ENCODE data around the gene KCNC1.

KCNC1 gene

GRCh38 chr11:17736930-17737817, 2.6 kb downstream of the KCNC1 start:
- DNase-seq (ENCODE audit: low read depth), result no peak

GRCh38 chr11:17738151-17738973, 3.8 kb downstream of the KCNC1 start:
- no peak for DNase-seq (ENCODE audit: low read depth)

- DNase-seq (ENCODE audit: low read depth), result no peak
Observed at GRCh38 chr11:17739945-17740338, 5.4 kb downstream of the KCNC1 start.

DNA sequence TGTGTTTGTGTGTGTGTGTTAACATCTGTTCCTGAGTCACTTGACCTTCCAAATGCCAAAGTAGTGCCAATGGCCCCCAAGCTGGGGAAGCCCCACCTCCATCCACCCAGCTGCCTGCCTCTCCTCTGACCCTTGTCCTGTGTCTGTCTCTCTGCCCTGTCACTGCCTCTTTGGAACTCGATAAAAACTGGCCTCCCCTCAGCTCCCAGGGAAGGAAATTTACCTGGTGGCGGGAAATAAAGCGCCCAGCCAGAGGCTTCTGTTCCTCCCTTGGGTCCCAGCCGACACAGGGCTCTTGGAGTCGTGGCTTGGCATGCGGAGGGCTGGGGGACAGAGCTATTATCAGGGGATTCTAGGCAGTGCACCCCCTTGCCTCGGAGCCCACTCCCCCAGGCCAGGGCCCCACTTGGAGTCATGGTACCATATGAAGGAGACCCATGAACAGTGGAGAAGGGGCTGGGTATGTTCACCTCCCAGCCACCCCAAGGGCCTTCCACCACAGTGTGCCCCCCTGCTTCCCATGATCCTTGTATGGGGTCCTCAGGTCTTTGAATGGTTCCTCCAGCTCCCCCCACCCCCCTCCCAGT, 6.2 kb downstream of the KCNC1 start:
- no peak for DNase-seq (ENCODE audit: low read depth)

DNA sequence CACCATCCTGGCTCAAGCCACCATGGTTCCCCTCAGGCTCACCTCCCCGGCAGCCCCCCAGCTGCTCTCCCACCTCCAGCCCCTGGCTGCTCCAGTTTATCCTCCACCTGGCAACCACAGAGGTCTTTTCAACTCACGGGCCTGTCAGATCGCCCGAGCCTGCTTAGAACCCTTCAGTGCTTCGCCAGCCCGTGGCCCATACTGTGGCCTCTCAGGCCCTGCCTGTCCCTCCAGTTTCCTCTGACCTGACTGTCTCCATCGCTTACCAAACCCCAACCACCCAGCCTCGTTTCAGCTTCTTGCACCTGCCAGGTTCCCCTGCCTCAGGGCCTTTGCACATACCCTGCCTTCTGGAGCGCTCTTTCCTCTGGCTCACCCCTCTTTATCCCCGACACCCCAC, 6.9 kb downstream of the KCNC1 start:
- no peak for DNase-seq (ENCODE audit: low read depth)

GRCh38 chr11:17742019-17742418, 7.4 kb downstream of the KCNC1 start:
- no peak for DNase-seq (ENCODE audit: low read depth)

- no peak for DNase-seq (ENCODE audit: low read depth)
Observed at GRCh38 chr11:17743026-17743807, 8.6 kb downstream of the KCNC1 start.

- DNase-seq (ENCODE audit: low read depth), result no peak
Observed at GRCh38 chr11:17743808-17744119, 9.2 kb downstream of the KCNC1 start.

GRCh38 chr11:17744151-17744940, 9.8 kb downstream of the KCNC1 start:
- DNase-seq (ENCODE audit: low read depth), result no peak

DNA sequence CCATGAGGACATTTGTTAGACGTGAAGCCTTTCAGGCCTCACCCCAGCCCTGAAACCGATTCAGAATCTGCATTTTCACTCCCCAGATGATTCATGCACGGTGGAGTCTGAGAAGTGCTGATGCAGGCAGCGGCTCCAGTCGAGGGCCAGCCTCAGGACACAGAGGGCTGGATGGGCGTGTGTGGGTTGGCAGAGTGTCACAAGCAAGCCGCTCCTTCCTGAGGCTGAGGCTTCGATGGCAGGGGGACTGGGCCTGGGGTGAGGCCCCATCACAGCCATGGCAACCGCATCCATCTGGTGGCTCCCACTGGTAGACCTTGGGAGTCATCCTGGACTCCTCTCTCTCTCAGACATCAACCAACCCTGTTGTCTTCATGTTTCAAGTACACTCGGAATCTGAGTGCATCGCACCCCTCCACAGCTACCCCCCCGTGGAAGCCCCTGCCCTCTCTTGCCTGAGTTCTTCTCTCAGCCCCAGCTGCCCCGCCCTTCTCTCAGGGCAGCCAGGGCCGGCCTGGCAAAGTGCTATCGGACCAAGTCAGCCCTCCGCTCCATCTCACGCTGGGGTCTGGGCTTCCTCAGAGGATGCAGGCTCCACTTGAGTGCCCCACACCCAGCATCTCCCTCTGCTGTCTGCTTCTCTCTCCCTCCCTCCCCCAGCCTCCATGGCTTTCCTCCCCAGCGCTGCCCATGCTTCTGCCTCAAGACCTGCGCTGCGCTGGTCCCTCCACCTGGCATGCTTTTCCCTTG, 10.6 kb downstream of the KCNC1 start:
- no peak for DNase-seq (ENCODE audit: low read depth)

DNA sequence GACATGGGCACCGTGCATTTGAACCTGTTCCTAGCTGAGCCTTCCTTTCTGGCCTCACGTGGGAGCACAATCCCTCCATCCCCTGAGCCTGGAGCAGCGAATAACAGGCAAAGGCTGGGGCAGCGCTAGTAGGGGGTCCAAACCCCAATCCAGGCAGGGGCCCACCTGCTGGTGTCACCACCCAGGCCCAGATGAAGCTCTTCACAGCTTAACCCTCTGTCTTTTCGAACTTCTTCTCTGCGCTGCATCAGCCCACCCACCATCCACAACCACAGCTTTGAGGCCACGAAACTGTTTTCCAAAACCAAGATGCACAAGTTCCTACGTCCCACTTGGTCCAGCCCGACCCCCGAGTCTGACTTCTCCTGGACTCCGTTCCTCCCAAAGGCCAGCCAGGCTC, 11.5 kb downstream of the KCNC1 start:
- DNase-seq (ENCODE audit: low read depth), result no peak

DNA sequence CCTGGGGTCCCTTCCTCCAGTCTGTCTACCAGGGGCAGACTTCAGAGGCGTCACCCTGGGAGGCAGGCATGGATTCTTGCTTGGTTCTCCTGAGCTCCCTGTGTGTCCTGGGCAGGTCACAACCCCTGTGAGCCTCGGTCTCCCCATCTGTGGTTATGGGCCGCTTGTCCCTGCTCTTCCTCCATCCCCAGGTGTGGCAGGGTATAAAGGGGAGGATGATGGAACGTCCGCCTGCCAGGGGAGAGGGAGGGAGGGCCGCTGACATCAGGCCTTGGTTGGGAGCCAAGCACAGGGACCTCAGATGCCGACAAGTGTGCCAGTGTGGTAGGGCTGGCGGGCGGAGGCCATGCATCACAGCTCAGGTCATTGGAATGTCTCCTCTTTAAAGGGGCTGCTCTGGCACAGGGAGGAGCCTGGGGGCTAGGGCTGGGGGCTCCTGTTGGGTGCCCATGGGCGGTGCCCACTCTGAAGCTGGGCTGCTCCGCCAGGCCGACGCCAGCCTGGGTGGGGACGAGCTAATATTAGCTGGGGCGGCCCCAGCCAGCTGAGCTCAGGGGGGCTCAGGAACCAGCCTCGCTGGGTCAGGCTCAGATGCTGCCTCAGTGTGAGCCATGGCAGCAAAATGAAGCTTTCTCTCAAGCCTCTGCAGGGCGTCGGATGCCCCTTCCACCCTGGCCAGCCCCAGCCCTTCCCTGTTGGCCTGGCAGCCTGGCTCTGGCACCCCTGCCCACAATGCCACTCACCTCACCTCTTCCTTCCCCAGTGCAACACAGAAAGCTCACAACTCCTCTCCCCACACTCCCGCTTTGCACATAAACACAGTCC, 12.8 kb downstream of the KCNC1 start:
- no peak for DNase-seq (ENCODE audit: low read depth)

DNA sequence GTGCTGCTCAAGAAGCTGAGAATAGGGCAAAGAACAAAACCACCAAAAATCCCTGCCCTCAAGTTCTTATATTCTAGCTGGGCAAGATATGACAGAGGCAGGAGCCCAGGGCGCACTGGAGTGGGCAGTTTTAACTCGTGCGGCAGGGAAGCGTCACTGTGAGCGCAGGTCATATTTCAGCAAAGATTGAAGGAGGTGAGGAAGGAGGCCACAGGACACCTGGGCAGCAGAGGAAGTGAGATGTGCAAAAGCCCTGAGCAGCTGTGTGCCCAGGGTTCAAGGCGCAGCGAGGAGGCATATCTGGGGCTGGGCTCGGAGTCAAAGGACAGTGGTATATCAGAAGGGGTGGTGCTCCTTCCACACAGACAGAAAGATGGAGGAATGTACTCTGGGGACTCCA, 13.5 kb downstream of the KCNC1 start:
- no peak for DNase-seq (ENCODE audit: low read depth)

DNA sequence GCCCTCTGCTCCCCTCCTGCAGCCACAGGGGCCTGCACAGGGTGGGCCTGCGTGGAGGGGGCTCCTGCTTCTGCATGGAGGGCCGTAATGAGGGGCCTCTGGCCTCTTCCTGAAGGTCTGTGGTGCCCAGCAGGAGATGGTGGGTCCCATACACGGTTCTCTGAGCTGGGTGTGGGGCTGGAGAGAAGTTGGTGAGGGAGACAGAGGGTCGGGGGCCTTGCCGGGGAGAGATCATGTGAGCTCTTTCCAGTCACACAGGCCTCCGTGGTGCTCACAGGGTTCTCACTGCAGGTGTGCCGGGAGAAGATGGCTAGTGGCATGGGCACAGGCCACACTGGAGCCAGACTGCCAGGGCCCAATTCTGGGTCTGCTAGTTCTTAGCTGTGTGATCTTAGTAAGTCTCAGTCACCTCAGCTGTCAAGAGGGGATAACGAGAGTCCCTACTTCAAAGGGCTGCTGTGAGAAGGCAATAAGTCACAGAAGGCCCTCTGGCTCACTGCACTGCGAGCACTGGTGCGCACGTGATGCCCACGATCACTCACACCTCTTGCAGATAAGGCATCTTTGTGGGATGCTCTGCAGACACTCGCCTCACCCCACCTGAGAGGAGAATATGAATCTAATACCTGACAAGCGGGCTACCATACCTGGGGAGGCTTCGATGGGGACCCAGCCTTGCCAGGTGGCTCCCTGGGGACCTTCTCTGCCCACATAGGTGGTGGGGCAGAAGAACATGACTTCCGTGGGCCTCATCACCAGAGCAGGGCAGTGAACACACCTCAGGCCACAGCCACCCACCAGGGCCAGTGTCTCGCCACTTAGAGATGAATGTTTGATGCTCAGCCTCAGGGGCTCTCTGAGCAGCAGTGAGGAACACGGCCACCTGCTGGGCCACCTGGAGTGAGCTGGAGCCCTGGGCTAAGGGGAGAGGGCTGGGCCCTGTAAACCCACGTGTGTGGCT, 14.5 kb downstream of the KCNC1 start:
- no peak for DNase-seq (ENCODE audit: low read depth)

GRCh38 chr11:17750013-17750800, 15.6 kb downstream of the KCNC1 start:
- no peak for DNase-seq (ENCODE audit: low read depth)

- no peak for DNase-seq (ENCODE audit: low read depth)
Observed at GRCh38 chr11:17750801-17751165, 16.2 kb downstream of the KCNC1 start.

DNA sequence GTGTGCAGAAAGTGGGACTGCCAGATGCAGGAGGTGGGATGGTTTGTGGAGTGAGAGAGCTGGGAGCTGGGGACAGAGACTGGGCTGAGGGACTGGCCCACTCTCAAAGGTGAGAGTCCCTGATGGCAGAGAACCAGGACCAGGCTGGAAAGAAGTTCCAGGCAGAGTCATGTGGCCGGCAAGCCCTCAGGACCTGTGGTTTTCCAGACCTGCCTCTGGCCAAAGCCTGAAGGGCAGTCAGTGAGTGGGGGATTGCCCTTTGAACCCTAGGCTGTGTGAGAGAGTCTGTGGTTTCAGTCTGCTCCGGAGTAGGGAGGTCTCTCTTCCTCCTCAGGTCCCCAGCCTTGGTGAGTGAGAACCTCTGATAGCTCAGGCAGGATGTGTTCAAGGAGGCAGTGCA, 17.0 kb downstream of the KCNC1 start:
- no peak for DNase-seq (ENCODE audit: low read depth)

DNA sequence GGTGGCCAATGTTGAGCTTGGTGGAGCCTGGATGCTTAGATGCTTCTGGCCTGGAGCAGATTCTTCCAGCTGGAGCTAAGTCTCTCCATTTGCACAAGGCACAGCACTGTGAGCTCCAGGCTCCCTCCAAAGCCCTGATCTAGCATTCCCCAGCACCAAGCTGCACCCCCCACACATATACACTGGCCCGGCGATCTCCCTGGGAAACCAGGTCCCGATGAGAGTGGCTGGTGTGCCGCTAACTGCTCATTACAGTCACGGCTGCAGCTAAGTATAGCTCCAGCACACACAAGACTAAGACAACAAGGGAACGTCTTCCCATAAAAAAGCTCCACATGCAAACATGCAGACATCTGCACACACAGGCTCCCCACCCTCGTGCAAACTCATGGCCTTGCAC, 17.6 kb downstream of the KCNC1 start:
- DNase-seq (ENCODE audit: low read depth), result no peak

Measured in fibroblast of the conjunctiva (primary cell).